Esophagus muscularis mucosa (tissue), 3 donors: ENCODE results near the gene CDK14.

Experiments
- POLR2A ChIP-seq: fragments of 450-650 bp; IDR thresholded peaks from one replicate; pipeline ENCODE4 v1.6.1; 2017; ENCODE audit warnings: antibody characterized with exemption, moderate library complexity, mild to moderate bottlenecking, low read depth
- POLR2AphosphoS5 ChIP-seq, 2 donors: sonication (generic); formaldehyde crosslinking; IDR thresholded peaks; one replicate each; pipeline ENCODE4 v1.6.1; 2017; ENCODE audit warnings: antibody characterized with exemption in 2 of 2
- TF ChIP-seq, protein P1 (sequence below), 3 experiments: fragments of 200-600 bp in 2 of 3; fragments of 450-650 bp in 1 of 3; sonication (generic) in 2 of 3; IDR thresholded peaks; one replicate each; pipeline ENCODE4 v1.5.1; 2017 to 2019; ENCODE audit warnings: antibody characterized with exemption in 3 of 3, mild to moderate bottlenecking in 2 of 3, moderate library complexity in 1 of 3

DNA sequence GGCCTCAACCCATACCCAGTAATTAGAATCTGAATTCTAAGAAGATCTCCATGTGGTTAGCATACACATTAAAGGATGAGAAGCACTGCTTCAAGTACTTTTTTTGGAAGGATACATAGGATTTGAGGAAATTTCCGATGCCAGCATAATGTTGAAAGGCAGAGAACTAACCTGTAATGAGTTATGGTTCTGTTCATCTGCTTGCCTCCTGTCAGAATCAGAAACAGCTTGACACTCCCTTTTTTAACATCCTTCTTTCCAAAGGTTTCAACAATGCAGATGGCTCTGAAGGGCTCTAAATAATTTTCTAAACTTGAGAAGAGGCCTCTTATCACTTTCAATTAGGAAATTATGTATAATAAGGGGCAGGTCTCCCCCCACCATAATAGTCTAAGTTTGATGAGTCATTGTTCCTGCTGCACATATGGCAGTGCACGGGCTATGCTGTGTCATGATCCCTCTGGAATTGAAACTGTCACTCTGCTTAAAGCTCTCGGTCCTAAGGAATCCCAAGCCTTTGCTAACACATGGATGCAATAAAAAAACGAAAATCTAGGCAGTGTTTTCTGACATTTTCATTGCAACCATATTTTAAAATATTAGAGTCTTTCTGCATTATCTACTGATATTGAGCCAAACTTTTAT is 376.9 kb downstream of the CDK14 start:
- TF ChIP-seq, protein P1, sequence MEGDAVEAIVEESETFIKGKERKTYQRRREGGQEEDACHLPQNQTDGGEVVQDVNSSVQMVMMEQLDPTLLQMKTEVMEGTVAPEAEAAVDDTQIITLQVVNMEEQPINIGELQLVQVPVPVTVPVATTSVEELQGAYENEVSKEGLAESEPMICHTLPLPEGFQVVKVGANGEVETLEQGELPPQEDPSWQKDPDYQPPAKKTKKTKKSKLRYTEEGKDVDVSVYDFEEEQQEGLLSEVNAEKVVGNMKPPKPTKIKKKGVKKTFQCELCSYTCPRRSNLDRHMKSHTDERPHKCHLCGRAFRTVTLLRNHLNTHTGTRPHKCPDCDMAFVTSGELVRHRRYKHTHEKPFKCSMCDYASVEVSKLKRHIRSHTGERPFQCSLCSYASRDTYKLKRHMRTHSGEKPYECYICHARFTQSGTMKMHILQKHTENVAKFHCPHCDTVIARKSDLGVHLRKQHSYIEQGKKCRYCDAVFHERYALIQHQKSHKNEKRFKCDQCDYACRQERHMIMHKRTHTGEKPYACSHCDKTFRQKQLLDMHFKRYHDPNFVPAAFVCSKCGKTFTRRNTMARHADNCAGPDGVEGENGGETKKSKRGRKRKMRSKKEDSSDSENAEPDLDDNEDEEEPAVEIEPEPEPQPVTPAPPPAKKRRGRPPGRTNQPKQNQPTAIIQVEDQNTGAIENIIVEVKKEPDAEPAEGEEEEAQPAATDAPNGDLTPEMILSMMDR (IDR thresholded peaks at IDR 0.05), result no peak
- no peak for TF ChIP-seq POLR2AphosphoS5 (IDR thresholded peaks at IDR 0.05)
- no peak for TF ChIP-seq POLR2A
